Measurements from ENCODE around the gene RLBP1. TPM values are rescaled to one million over a fixed set of nuclear protein-coding genes. Genes with fewer than 3 reads are reported as not detected.

RLBP1 gene
- total and polyA plus RNA-seq, 2 of the 13 experiments (the other 11 are each of a cell fraction or from before 2014, with no cell fraction given) = 0.07 TPM; not detected in 1

- FAIRE-seq (no peak), DNase-seq (ENCODE audit: low spot score) (no peak), ATAC-seq (no peak)
- H2AFZ ChIP-seq (ENCODE audit: low read length) = no peak overlapping the region
- no peaks in the 10 kb centered on the region for H3K9me3 ChIP-seq (ENCODE audit: low read length)
- H3K27ac ChIP-seq (ENCODE audit: extremely low read length, insufficient read depth, low read length) = no peak overlapping the region
- in situ Hi-C loops (cut with HindIII; ENCODE audit: extremely low pct_ligation_motif_present, low pct_unique_long_range_greater_than_20kb) = loop anchor here (5.0 to 10.0 kb wide), 2 partner anchors 118 to 271 kb away; no protein-coding TSS in a partner anchor
- H3K36me3 ChIP-seq (replicated peaks in 1 of 2; ENCODE audit: control insufficient read depth in 1 of 2, insufficient read depth in 2 of 2, low read length in 2 of 2) = peaks cover 8 to 44% of the 10 kb centered on the region in 2 experiments
- no peaks in the 10 kb centered on the region for H4K20me1 ChIP-seq (ENCODE audit: insufficient read depth, low read length)
- intact Hi-C loops (cut with micrococcal nuclease; ENCODE audit: unreplicated experiment) = loop anchor here (10.0 kb wide), 1 partner anchor 281 kb away; the partner anchor contains the start of gene HAPLN3
- H3K4me1 ChIP-seq (ENCODE audit: insufficient read depth, low read length) = peaks cover 9% of the 10 kb centered on the region; the same call in 1 of the 2 replicates
- POLR2A ChIA-PET = interaction anchor here (0.6 kb wide), 1 partner anchor 53 kb away, joined by 3 read pairs; no protein-coding TSS in a partner anchor
- CTCF ChIA-PET (ENCODE audit: low intra/inter-chr PET ratio, low total read pairs) = interaction anchor here (3.8 kb wide), 1 partner anchor 119 kb away, joined by 75 read pairs; no protein-coding TSS in a partner anchor
- no peak for TF ChIP-seq KDM5B (CRISPR knock-in tag; IDR thresholded peaks at IDR 0.05; ENCODE audit: borderline replicate concordance)
- TF ChIP-seq SKI (IDR thresholded peaks at IDR 0.05; ENCODE audit: partially characterized antibody) = no peak
- TF ChIP-seq MED1 (CRISPR knock-in tag; IDR thresholded peaks at IDR 0.05) = no peak
- TF ChIP-seq NRL (CRISPR knock-in tag; IDR thresholded peaks at IDR 0.05; ENCODE audit: borderline replicate concordance) = no peak
- TF ChIP-seq NFYC (CRISPR knock-in tag; IDR thresholded peaks at IDR 0.05) = no peak
- TF ChIP-seq SOX6 (IDR thresholded peaks at IDR 0.05) = no peak
- TF ChIP-seq SOX6 (CRISPR knock-in tag; IDR thresholded peaks at IDR 0.05) = no peak
- TF ChIP-seq SAP130 (CRISPR knock-in tag; IDR thresholded peaks at IDR 0.05; ENCODE audit: low read depth) = no peak
- no peak for TF ChIP-seq SOX5 (CRISPR knock-in tag; IDR thresholded peaks at IDR 0.05; ENCODE audit: borderline replicate concordance)
- TF ChIP-seq DNMT1 (CRISPR knock-in tag; IDR thresholded peaks at IDR 0.05) = no peak
- TF ChIP-seq ZNF234 (CRISPR knock-in tag; conservative IDR thresholded peaks at IDR 0.05) = no peak
- H3K79me2 ChIP-seq (ENCODE audit: insufficient read depth, low read length) = no peaks in the 10 kb centered on the region
- no TSS peak for BruUV-seq (replicated peaks)
- H3K4me3 ChIP-seq (replicated peaks in 1 of 3; ENCODE audit: insufficient read depth in 1 of 3, low read depth in 2 of 3, low read length in 3 of 3) = no peak overlapping the region
- no peak overlapping the region for H3K9ac ChIP-seq (ENCODE audit: insufficient read depth, low read depth, low read length)
- no peak overlapping the region for H3K4me2 ChIP-seq (ENCODE audit: low read depth, low read length)
- no peaks in the 10 kb centered on the region for H3K27me3 ChIP-seq (ENCODE audit: control insufficient read depth in 1 of 2, insufficient read depth in 2 of 2, low read length in 2 of 2)
- 91% methylated on average over 13 of the region's 13 CpGs for WGBS (ENCODE audit: low lambda C conversion rate)
These were observed 45.7 kb downstream of the RLBP1 start for GRCh38 chr15:89175617-89176191.

Measured in HepG2 (cell line).